Muscle layer of duodenum (tissue), 2 donors: ENCODE data around the gene ABR.

Experiments
- H3K27ac ChIP-seq: one replicate; pipeline ENCODE4 v1.7.0; 2013; ENCODE audit warnings: mild to moderate bottlenecking, low read length
- H3K27me3 ChIP-seq: one replicate; pipeline ENCODE4 v1.7.0; 2013; ENCODE audit warnings: low read depth, mild to moderate bottlenecking, control low read depth, low read length
- H3K36me3 ChIP-seq, 2 donors: one replicate each; pipeline ENCODE4 v1.7.0; 2013; ENCODE audit warnings: low read length in 2 of 2, control low read depth in 1 of 2, mild to moderate bottlenecking in 1 of 2; ENCODE audit not compliant: insufficient read depth in 2 of 2, control insufficient read depth in 1 of 2
- H3K4me1 ChIP-seq, 2 donors: one replicate each; pipeline ENCODE4 v1.7.0; 2013; ENCODE audit warnings: low read length in 2 of 2, mild to moderate bottlenecking in 2 of 2, control low read depth in 1 of 2, moderate library complexity in 1 of 2; ENCODE audit not compliant: insufficient read depth in 2 of 2, control insufficient read depth in 1 of 2
- H3K4me3 ChIP-seq, 2 donors: one replicate each; pipeline ENCODE4 v1.7.0; 2013; ENCODE audit warnings: low read length in 2 of 2, low read depth in 1 of 2, mild to moderate bottlenecking in 1 of 2
- H3K9me3 ChIP-seq, 2 donors: one replicate each; pipeline ENCODE4 v1.7.0; 2013; ENCODE audit warnings: low read length in 2 of 2, control low read depth in 1 of 2, mild to moderate bottlenecking in 1 of 2; ENCODE audit not compliant: control insufficient read depth in 1 of 2
- donor health status: healthy.

Gene ABR

DNA sequence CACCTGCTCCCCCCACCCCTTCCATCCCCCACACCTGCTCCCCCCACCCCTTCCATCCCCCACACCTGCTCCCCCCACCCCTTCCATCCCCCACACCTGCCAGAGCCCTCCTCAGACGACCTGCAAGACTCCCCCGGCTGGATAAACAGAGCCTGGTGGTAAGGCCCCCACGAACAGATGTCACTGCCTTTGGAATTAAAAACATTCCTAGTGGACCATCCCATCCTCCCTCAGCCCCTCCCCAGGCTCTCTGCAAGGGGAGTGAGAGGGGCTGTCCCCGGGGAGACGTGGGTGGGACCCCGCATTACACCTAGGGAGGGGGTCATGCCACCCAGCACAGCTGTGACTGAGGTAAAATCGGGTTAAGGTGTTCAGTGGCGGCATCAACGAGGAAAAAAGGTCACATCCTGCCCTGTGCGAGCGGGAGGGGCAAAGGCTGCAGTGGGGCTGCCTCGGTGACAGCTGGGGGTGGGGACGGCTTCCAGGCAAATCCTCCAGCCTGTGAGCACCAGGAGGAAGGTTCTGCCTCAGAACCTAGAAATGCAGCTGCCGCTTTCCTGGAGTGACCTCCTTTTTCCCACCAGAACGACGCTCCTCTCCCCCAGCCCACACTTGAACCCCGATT, 144.1 kb downstream of the ABR start:
- Histone ChIP-seq H3K36me3 (peaks cover 0 to 6% of the 10 kb centered on the region in 2 donors), H3K27ac (no peak overlapping the region), H3K27me3 (no peaks in the 10 kb centered on the region), H3K4me1 (peaks cover 0 to 41% of the 10 kb centered on the region in 2 donors), H3K4me3 (no peak overlapping the region), H3K9me3 (no peaks in the 10 kb centered on the region)

DNA sequence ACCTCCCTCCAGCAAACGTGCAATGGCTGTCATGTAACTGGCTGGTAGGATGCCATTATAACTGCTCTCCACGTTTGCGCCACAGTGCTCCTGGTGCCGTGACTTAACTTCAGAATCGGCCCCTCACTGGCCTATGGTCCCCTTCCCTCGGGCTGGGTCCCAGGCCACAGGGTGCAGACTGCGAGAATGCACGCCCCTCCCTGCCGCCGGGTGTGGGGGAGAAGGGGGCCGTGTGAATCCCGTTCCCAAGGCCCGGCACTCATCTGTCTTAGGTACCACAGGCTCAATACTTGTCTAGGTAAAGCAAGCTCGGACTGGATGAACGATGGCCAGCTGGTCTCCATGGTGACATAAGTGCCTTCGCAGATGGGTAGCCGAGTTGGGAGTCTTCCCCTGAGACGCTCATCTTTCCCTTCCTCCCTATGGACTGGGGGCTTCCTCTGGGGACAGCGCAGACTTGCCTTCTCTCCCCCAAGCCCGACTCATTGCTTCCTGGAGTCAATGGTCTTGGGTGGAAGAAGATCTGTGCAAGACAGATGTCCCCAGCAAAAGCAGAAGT, 145.1 kb downstream of the ABR start:
- H3K27ac ChIP-seq, result no peak overlapping the region
- H3K36me3 ChIP-seq, result peaks cover 0 to 6% of the 10 kb centered on the region in 2 donors
- H3K4me1 ChIP-seq, result peaks cover 0 to 42% of the 10 kb centered on the region in 2 donors
- no peak overlapping the region for H3K4me3 ChIP-seq
- H3K27me3 ChIP-seq, result no peaks in the 10 kb centered on the region
- H3K9me3 ChIP-seq, result no peaks in the 10 kb centered on the region

DNA sequence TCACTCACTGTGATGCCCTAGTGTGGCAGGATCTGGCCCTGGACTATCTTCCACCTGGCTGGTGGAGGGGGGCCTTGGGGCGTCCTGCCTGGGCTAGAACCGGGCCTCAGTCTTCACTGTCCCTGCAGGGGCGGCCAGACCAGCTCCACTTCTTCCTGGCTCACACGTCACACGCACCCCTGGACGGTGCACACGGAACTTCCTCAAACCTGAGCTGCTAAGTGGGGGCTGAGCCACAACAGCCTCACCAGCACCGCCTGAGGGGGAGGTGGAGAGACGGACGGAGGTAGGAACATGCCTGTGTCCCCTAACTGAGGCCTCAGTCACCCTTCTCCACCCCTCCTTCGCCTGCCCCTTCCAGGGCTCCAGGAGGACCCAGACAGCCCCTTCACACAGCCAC, 146.3 kb downstream of the ABR start:
- H3K4me3 ChIP-seq, result no peak overlapping the region
- no peaks in the 10 kb centered on the region for H3K27me3 ChIP-seq
- H3K27ac ChIP-seq, result no peak overlapping the region
- H3K36me3 ChIP-seq, result peaks cover 0 to 6% of the 10 kb centered on the region in 2 donors
- no peaks in the 10 kb centered on the region for H3K9me3 ChIP-seq
- peaks cover 1 to 36% of the 10 kb centered on the region in 2 donors for H3K4me1 ChIP-seq

DNA sequence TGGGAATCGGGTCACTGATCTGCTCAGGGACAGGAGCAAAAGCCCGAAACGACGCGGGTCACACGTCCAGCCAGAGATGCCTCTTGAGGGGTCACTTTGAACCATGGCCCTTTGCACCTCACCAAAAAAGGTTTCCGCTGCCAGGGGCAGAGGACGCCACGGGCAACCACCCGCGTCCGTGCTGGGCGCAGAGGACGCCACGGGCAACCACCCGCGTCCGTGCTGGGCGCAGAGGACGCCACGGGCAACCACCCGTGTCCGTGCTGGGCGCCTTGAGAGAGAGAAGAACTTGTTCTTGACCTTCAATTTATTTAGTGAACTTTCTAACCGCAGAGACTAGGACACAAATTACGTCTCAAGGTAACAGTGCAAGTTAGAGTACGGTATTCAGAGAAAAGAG, 147.4 kb downstream of the ABR start:
- no peak overlapping the region for H3K27ac ChIP-seq

DNA sequence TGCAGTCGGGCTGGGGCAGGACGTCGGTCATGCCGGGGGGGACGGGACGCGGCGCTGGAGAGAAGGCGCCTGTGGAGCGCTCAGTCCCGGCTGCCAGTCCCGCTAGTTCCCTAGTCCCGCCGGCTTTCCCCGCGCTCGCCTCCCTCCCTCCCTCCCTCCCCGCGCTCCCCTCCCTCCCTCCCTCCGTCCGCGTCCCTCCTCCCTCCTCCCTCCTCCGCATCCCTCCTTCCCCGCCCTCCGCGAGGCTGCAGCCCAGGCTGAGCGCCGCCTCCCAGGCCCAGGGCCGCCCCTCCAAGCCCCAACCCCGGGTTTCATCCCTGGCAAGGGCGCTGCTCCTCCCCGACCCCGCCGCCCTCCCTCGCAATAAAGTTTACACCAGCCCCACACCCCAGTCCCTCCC, 148.1 kb downstream of the ABR start:
- Histone ChIP-seq H3K9me3 (no peaks in the 10 kb centered on the region), H3K4me1 (peaks cover 2 to 32% of the 10 kb centered on the region in 2 donors), H3K27ac (no peak overlapping the region), H3K27me3 (no peaks in the 10 kb centered on the region), H3K36me3 (peaks cover 0 to 6% of the 10 kb centered on the region in 2 donors), H3K4me3 (peak overlapping the region in 1 of 2 donors; percentile 57)

More for the DNA sequence above, 147.4 kb downstream of the ABR start:
- Histone ChIP-seq H3K36me3 (peaks cover 0 to 6% of the 10 kb centered on the region in 2 donors), H3K4me3 (peak overlapping the region in 1 of 2 donors; percentile 43), H3K27me3 (no peaks in the 10 kb centered on the region), H3K9me3 (no peaks in the 10 kb centered on the region), H3K4me1 (peaks cover 2 to 33% of the 10 kb centered on the region in 2 donors)

DNA sequence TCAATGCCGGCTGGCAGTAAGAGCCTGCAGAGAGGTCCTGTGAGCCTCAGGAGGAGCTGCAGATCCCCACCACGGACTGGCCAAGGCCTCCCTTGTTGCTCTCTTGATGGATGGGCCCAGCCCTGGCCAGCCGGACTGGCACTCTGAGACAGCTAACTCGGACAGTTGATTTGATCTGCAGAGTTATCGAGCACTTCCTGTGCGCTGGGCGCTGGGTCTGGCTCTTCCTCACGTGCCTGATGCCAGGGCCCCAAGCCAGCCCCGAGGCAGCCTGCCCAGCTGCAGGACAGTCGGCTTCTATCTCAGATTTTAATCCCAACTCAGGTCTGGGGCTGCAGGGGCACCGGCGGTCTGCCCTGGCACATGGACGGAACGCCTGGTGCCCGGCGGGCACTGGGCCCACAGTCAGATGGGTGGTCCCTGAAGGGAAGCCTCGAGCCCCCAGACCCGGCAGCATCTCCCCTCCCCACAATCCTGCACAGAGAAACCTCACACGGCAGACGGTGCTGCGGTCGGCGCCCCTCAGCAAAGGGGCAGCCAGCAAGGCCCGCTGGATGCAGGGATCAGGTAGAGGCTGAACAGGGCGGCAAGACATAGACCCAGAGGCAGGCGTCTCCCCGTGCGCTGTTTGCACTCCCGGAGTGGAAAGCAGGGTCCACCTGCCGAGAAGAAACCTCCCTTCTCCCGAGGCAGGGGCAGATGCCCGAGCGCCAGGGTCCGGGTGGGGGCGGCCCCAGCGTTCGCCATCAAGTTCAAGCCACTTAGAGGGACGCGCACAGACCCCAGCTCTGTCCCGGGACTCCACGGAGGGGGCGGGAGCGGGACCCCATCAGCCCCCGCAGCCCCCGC, 148.9 kb downstream of the ABR start:
- H3K27me3 ChIP-seq, result no peaks in the 10 kb centered on the region
- H3K4me3 ChIP-seq, result peak overlapping the region; percentile 7 to 57
- peaks cover 2 to 37% of the 10 kb centered on the region in 2 donors for H3K4me1 ChIP-seq
- H3K27ac ChIP-seq, result no peak overlapping the region
- H3K9me3 ChIP-seq, result no peaks in the 10 kb centered on the region
- peaks cover 0 to 6% of the 10 kb centered on the region in 2 donors for H3K36me3 ChIP-seq

DNA sequence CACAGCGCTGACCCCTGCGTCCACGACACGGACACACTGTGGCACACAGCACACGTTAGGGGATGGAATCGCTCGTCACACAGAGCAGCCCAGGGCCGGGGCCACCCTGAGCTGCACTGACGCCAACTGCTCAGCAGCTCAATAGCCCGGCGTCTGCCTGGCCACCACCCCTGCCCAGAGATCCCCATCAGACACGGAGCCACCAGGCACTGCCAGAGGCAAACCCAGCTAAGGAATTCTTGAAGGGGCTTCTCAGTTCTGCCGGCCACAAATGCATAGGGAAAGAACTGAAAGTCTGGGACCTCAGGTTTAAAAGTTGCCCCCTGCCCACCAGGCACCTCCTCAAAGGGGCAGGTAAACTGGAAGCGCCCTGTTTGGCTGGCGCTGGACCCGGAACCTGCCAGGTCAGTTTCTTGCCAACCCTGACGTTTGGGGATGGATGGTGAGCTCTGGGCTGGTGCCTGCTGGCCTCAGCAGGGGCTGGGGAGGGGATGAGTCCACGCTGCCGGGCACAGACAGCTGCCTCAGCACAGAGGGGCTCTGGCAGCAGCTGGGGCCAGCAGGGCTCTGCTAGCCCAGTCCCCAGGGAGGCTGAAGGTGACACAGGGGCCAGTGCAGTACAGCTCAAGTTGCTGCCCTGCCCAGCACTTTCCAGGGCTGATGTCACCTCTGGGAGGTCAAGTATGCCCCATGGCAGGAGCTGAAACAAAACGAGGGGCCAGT, 149.7 kb downstream of the ABR start:
- Histone ChIP-seq H3K27ac (no peak overlapping the region), H3K4me3 (peak overlapping the region in 1 of 2 donors; percentile 57)

DNA sequence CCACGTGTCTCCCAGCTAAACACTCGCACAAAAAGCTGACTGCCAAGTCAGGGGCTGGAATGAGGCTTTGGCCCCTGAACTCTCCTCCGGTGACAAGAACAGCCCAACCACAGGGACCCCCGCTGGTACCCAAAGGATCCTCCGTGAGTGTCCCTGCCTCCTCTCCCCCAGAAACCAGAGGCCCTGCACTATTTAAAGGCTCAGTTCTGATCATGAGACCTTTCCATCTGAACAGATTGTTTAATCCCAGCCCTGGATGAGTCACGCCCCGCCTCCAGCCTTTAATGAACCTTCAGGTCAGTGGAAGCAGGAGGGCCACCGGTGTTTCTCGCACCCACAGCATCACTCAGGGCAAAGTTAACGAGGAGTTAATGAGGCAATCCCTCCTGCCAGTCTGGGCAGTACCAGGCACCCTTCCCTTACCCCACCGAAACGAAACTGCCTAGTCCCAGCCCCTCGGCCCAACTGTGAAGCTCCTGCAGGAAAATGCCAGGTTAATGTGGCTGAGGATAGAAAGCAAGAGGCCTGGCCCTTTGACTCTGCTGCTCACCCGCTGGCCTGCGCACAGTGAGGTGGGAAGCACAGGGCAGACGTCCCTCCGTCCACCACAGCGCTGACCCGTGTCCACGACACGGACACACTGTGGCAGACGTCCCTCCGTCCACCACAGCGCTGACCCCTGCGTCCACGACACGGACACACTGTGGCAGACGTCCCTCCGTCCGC, 150.4 kb downstream of the ABR start:
- Histone ChIP-seq H3K4me3 (peak overlapping the region in 1 of 2 donors; percentile 57), H3K4me1 (peaks cover 2 to 39% of the 10 kb centered on the region in 2 donors), H3K36me3 (peaks cover 0 to 2% of the 10 kb centered on the region in 2 donors), H3K27ac (peak overlapping the region; percentile 72), H3K27me3 (no peaks in the 10 kb centered on the region), H3K9me3 (no peaks in the 10 kb centered on the region)

More for the DNA sequence above, 149.7 kb downstream of the ABR start:
- Histone ChIP-seq H3K36me3 (peaks cover 0 to 6% of the 10 kb centered on the region in 2 donors), H3K4me1 (peaks cover 2 to 39% of the 10 kb centered on the region in 2 donors), H3K9me3 (no peaks in the 10 kb centered on the region), H3K27me3 (no peaks in the 10 kb centered on the region)

DNA sequence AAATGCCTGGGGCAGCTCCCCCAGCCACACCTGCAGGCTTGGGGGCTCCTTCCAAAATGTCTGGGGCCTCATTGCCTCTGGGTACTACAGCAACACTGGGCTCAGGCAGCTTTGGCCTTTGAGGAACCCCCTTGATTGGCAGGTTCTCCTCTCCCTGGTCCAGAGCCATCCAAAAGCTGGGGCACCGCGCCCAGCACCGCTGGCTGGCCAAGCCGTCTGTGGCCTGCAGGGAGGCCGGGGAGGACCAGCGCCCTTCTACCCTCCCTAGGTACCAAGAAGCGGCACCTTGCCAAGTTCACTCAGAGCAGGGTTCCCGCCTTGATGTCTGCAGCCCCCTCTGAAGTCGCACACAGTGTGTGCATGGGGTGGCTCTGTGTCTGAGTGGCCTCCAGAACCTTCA, 152.7 kb downstream of the ABR start:
- H3K9me3 ChIP-seq, result no peaks in the 10 kb centered on the region
- H3K27ac ChIP-seq, result no peak overlapping the region
- no peaks in the 10 kb centered on the region for H3K27me3 ChIP-seq
- peaks cover 2 to 32% of the 10 kb centered on the region in 2 donors for H3K4me1 ChIP-seq
- no peak overlapping the region for H3K4me3 ChIP-seq
- no peaks in the 10 kb centered on the region for H3K36me3 ChIP-seq

DNA sequence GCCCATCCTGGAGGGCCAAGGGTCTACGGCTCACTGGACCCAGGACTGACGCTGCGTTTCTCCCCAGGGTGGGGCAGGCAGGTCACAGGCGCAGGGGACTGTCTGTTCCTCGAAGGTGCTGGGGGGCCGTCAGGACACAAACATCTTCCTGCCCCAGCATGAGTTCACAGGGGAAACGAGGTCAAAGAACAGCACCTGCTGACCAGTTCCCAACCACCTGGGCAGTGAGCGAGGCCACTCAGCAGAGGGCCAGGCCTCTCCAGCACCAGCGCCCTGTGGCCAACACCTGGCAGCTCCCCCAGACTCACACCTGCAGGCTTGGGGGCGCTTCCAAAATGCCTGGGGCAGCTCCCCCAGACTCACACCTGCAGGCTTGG, 153.2 kb downstream of the ABR start:
- Histone ChIP-seq H3K4me3 (no peak overlapping the region), H3K4me1 (peaks cover 2 to 30% of the 10 kb centered on the region in 2 donors), H3K27me3 (no peaks in the 10 kb centered on the region), H3K27ac (no peak overlapping the region), H3K36me3 (no peaks in the 10 kb centered on the region), H3K9me3 (no peaks in the 10 kb centered on the region)
